Measurements from ENCODE around the gene GRIPAP1.

- no peak for TF ChIP-seq CTCF (IDR thresholded peaks at IDR 0.05)
- TF ChIP-seq POLR2A (IDR thresholded peaks at IDR 0.05), result no peak
Observed at GRCh38 chrX:49043987-49044281, 41.9 kb upstream of the GRIPAP1 start.

Data from lower leg skin (tissue), 3 donors.